Spinal cord (tissue), 10 donors: ENCODE measurements around the gene CAPZB. TPM values are rescaled to one million over a fixed set of nuclear protein-coding genes. Genes with fewer than 3 reads are reported as not detected.
A peak's percentile ranks its signal among the peaks of the same experiment; 100 is the strongest.

Experiments
- DNase-seq, 6 donors: peaks; one replicate each; pipeline versions ENCODE4 v3.0.0 to v3.0.0-alpha.2; 2013 to 2015; ENCODE audit warnings: low spot score in 6 of 6, low read depth in 4 of 6
- H3K27ac ChIP-seq: one replicate; pipeline ENCODE4 v1.5.1; 2013; ENCODE audit warnings: low read depth, low read length, control low read depth
- H3K27me3 ChIP-seq: one replicate; pipeline ENCODE4 v1.6.1; 2013; ENCODE audit warnings: low read length; ENCODE audit not compliant: control insufficient read depth, insufficient read depth
- H3K36me3 ChIP-seq: one replicate; pipeline ENCODE4 v1.6.1; 2013; ENCODE audit warnings: low read length; ENCODE audit not compliant: control insufficient read depth, insufficient read depth
- H3K4me1 ChIP-seq: one replicate; pipeline ENCODE4 v1.6.1; 2013; ENCODE audit warnings: low read length; ENCODE audit not compliant: control insufficient read depth, insufficient read depth
- H3K4me3 ChIP-seq: one replicate; pipeline ENCODE4 v1.5.1; 2013; ENCODE audit warnings: low read depth, low read length, control low read depth
- H3K9me3 ChIP-seq: one replicate; pipeline ENCODE4 v1.6.1; 2013; ENCODE audit warnings: low read length; ENCODE audit not compliant: control insufficient read depth, insufficient read depth
- WGBS: methylation state at CpG from one replicate; pipeline ENCODE4 v1.1.5; 2013; ENCODE audit warnings: missing lambda C conversion rate; ENCODE audit not compliant: insufficient coverage; 5-methylcytosine and 5-hydroxymethylcytosine counted together
- polyA plus RNA-seq, 2 donors: library from polyadenylated mRNA; unstranded; fragments of 120-200 nt; gene quantifications; one replicate each; pipeline ENCODE4 v1.2.1, GENCODE V29; 2013; ENCODE audit not compliant: insufficient read length in 2 of 2
- total RNA-seq, 2 donors: library from RNA; depleted of rRNA in 1 of 2; stranded (reverse); fragments of 120-200 nt in 1 of 2; fragments of >200 nt in 1 of 2; gene quantifications; one replicate each; pipeline versions ENCODE4 v1.2.3 to v1.2.4, GENCODE V29; 2013 to 2014
- donor health status: healthy.

Gene CAPZB
- total and polyA plus RNA-seq, 4 donors, result 78.8 to 312 (median 243) TPM

DNA sequence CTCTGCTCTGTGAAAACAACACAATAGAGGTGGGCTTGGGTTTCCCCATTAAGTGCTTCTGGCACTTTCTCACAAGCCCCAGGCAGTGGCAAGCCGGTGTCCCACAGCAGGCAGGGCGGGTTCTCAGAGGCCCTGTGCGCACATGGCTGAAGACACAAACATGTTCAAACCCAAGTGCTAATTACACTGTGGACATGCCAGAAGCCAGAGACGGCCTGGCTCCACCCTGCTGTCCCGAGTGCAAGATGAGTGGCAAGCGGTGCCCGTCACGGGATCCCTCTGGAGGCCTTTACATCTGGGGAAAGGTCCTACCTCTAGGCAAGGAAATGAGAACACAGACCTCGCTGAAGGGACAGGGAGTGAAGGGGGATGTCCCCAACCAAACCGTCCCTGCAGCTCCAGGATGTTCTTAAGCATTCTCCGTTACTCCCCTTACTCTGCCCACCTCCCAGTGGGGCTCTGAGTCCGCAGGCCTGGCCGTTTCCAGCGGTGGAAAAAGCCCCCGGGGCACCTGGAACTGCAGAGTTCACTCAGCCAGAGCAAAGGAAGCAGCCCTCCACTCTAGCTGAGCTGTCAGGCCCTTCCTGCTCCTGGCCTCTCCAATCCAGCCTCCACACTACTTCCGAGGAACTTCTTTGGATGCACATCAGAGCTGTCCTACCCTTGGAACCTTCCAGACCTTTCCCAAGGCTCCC is 115.8 kb downstream of the CAPZB start:
- Histone ChIP-seq H3K27ac (peak overlapping the region; percentile 55), H3K4me3 (no peak overlapping the region), H3K4me1 (peaks cover 39% of the 10 kb centered on the region), H3K36me3 (peaks cover 33% of the 10 kb centered on the region), H3K9me3 (no peaks in the 10 kb centered on the region), H3K27me3 (no peaks in the 10 kb centered on the region)
- WGBS, result 74% methylated on average over 9 of the region's 16 CpGs
- DNase-seq, result no peak

DNA sequence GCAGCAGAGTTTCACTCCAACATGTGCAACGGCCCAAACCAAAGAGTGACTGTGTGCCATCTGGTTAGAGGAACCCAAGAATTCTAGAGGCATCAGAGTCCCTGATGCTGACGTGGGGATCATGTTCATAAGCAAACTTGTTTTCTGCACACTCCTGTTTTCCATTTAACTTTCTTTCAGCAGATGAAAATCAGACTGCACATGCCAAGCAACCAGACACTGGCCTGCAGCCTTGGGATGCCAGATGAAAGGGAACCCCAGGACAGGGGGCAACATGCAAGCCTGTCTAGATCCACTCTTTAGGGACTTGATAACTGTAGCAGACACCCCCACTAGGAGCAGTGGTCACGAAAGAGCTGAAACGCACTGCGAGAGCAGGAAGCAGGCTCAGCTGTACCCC is 116.4 kb downstream of the CAPZB start:
- Histone ChIP-seq H3K4me3 (no peak overlapping the region), H3K27me3 (no peaks in the 10 kb centered on the region), H3K9me3 (no peaks in the 10 kb centered on the region), H3K27ac (peak overlapping the region; percentile 55), H3K36me3 (peaks cover 30% of the 10 kb centered on the region), H3K4me1 (peaks cover 38% of the 10 kb centered on the region)
- no peak for DNase-seq
- WGBS, result 92% methylated on average over 5 of the region's 5 CpGs

GRCh38 chr1:19368050-19368449 is 117.3 kb downstream of the CAPZB start:
- Histone ChIP-seq H3K36me3 (peaks cover 28% of the 10 kb centered on the region), H3K27me3 (no peaks in the 10 kb centered on the region), H3K4me1 (peaks cover 43% of the 10 kb centered on the region), H3K4me3 (no peak overlapping the region), H3K27ac (peak overlapping the region; percentile 40), H3K9me3 (no peaks in the 10 kb centered on the region)
- 93% methylated on average over 5 of the region's 5 CpGs for WGBS
- no peak for DNase-seq

DNA sequence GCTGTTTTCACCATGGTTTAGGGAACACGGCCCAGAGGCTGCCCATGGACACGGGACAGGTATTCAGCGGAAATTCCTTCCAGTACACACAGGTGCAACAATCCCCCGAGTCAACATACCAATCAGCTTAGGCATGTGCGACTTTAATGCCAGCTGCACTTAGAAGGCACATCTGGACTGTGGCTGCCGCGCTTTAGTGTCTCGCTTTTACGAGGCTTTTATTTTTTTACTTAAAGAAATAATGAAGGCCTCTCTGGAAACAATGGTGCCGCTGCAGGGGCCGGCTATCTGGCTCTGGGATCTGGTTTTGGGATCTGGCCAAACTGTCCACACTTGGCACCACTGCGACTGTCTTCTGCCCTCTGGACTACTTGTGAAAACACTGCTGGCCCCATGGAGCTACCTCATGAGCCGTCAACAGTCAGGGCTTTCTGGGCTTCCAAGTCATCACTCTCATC is 117.7 kb downstream of the CAPZB start:
- Histone ChIP-seq H3K36me3 (peaks cover 25% of the 10 kb centered on the region), H3K4me1 (peaks cover 43% of the 10 kb centered on the region), H3K27me3 (no peaks in the 10 kb centered on the region), H3K27ac (peak overlapping the region; percentile 40), H3K9me3 (no peaks in the 10 kb centered on the region), H3K4me3 (no peak overlapping the region)
- DNase-seq, result peak in 1 of 6 donors; percentile 42
- WGBS, result 52% methylated on average over 10 of the region's 13 CpGs

GRCh38 chr1:19366599-19367536 is 118.5 kb downstream of the CAPZB start:
- DNase-seq, result no peak
- Histone ChIP-seq H3K4me3 (no peak overlapping the region), H3K27ac (peak overlapping the region; percentile 55), H3K27me3 (no peaks in the 10 kb centered on the region), H3K9me3 (no peaks in the 10 kb centered on the region), H3K4me1 (peaks cover 43% of the 10 kb centered on the region), H3K36me3 (peaks cover 20% of the 10 kb centered on the region)
- WGBS, result 70% methylated on average over 13 of the region's 18 CpGs

GRCh38 chr1:19365721-19366120 is 119.6 kb downstream of the CAPZB start:
- H3K4me1 ChIP-seq, result peaks cover 43% of the 10 kb centered on the region
- no peaks in the 10 kb centered on the region for H3K27me3 ChIP-seq
- DNase-seq, result no peak
- H3K27ac ChIP-seq, result peak overlapping the region; percentile 69
- H3K36me3 ChIP-seq, result peaks cover 14% of the 10 kb centered on the region
- H3K4me3 ChIP-seq, result no peak overlapping the region
- 95% methylated on average over 4 of the region's 10 CpGs for WGBS
- no peaks in the 10 kb centered on the region for H3K9me3 ChIP-seq

DNA sequence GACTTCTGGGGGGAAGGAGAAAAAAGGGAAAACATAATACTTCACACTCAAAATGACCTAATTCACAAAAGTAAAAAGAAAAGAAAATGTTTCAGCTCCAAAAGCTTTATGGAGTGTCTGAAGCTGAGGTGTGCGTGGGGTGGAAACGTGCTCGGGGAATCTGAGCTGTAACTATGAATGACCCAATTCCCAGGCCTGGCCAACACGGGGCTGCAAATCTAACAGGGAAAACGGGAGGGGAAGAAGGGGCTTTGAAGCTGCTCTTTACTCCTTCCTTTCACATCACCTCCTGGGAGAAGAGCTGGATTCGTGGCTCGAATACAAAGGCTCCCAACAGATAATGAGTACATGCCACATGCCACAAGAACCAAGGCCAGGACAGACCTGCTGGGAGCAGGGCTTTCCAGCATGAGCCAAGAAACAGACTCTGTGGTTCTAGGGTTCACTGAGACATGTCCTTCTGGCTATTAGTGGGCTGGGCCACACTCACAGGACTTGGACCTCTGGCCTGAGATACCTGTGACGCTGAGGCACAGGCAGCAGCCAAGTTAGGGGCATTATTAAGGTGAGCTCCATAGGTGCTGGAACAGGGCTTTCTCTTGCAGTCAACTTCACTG is 121.7 kb downstream of the CAPZB start:
- no peaks in the 10 kb centered on the region for H3K27me3 ChIP-seq

GRCh38 chr1:19361611-19362147 is 123.7 kb downstream of the CAPZB start:
- H3K4me1 ChIP-seq, result peaks cover 31% of the 10 kb centered on the region
- no peak overlapping the region for H3K27ac ChIP-seq

More for the DNA sequence above, 121.7 kb downstream of the CAPZB start:
- WGBS, result 76% methylated on average over 4 of the region's 8 CpGs
- Histone ChIP-seq H3K4me3 (no peak overlapping the region), H3K36me3 (peaks cover 5% of the 10 kb centered on the region), H3K9me3 (no peaks in the 10 kb centered on the region), H3K27ac (peak overlapping the region; percentile 70), H3K4me1 (peaks cover 47% of the 10 kb centered on the region)
- peak in 2 of 6 donors; percentile 22 to 47 for DNase-seq

More at GRCh38 chr1:19361611-19362147, 123.7 kb downstream of the CAPZB start:
- Histone ChIP-seq H3K9me3 (no peaks in the 10 kb centered on the region), H3K27me3 (no peaks in the 10 kb centered on the region), H3K36me3 (peaks cover 13% of the 10 kb centered on the region), H3K4me3 (no peak overlapping the region)
- WGBS, result no CpG with 5 or more reads among the region's 8 CpGs
- DNase-seq, result no peak
